HCT116 (cell line): ENCODE results near the gene ADAMTS16. TPM values are rescaled to one million over a fixed set of nuclear protein-coding genes. Genes with fewer than 3 reads are reported as not detected.

Experiments used
- ATAC-seq: fragments of 200-7000 bp; cut with Tn5 transposase; 2 replicates; pipeline ENCODE4 v1.9.1; 2020; ENCODE audit warnings: mild to moderate bottlenecking, moderate library complexity
- BruUV-seq: library from RNA; stranded (reverse); fragments of 400-500 nt; replicated peaks from 2 replicates; lab custom pipeline; 2021; lab: Mats Ljungman, UMichigan
- CTCF ChIA-PET: fragments of 300-600 bp; sonication (Branson Sonifier 250); formaldehyde crosslinking; loops from one replicate; lab custom pipeline; 2021; ENCODE audit warnings: antibody characterized with exemption; lab: Charles Lee
- POLR2A ChIA-PET: fragments of 300-600, 350-600 bp; sonication (Branson Sonifier 250); formaldehyde crosslinking; loops from one replicate; lab custom pipeline; 2021; ENCODE audit warnings: antibody characterized with exemption; lab: Charles Lee
- RAD21 ChIA-PET, 2 experiments: fragments of 300-600 bp; sonication (Branson Sonifier 250); formaldehyde crosslinking; loops; one replicate each; lab custom pipeline; 2023; ENCODE audit warnings: low total read pairs in 2 of 2; ENCODE audit not compliant: uncharacterized antibody in 2 of 2, unreplicated experiment in 2 of 2, low non-redundant PET in 1 of 2; lab: Charles Lee
- DNase-seq: peaks from one replicate; pipeline ENCODE4 v3.0.0-alpha.2; 2010; ENCODE audit warnings: low read depth, low spot score
- H2AFZ ChIP-seq: fragments of 200-600 bp; shearing (Covaris generic), sonication (generic); 2 replicates; pipeline ENCODE4 v1.6.1; 2017; ENCODE audit warnings: low read depth, mixed run types, mixed read lengths, antibody characterized with exemption, low read length; ENCODE audit not compliant: poor library complexity, severe bottlenecking
- H3K27ac ChIP-seq: 2 replicates; pipeline ENCODE4 v1.5.1; 2012; ENCODE audit warnings: low read depth, low read length
- H3K27me3 ChIP-seq: fragments of 200-600 bp; sonication (generic); 2 replicates; pipeline ENCODE4 v1.6.1; 2016; ENCODE audit warnings: mixed run types, low read length, mixed read lengths; ENCODE audit not compliant: insufficient read depth
- H3K36me3 ChIP-seq, 2 experiments: fragments of 200-500 bp in 1 of 2; fragments of 200-600 bp in 1 of 2; sonication (Bioruptor generic) in 1 of 2; sonication (generic) in 1 of 2; 2 replicates each; pipeline versions ENCODE4 v1.5.1 to v1.6.1; 2014 to 2016; ENCODE audit warnings: low read length in 2 of 2, inconsistent platforms in 1 of 2, mixed read lengths in 1 of 2, mixed run types in 1 of 2; ENCODE audit not compliant: insufficient read depth in 2 of 2, control insufficient read depth in 1 of 2
- H3K4me1 ChIP-seq, 2 experiments: fragments of 200-600 bp in 1 of 2; sonication (generic) in 1 of 2; 2 replicates each; pipeline versions ENCODE4 v1.5.1 to v1.6.1; 2012 to 2017; ENCODE audit warnings: low read length in 2 of 2, inconsistent platforms in 1 of 2, mild to moderate bottlenecking in 1 of 2, mixed read lengths in 1 of 2, mixed run types in 1 of 2, moderate library complexity in 1 of 2; ENCODE audit not compliant: insufficient read depth in 2 of 2, control insufficient read depth in 1 of 2
- H3K4me2 ChIP-seq: fragments of 200-600 bp; sonication (generic); 2 replicates; pipeline ENCODE4 v1.6.1; 2017; ENCODE audit warnings: mixed run types, low read length, mixed read lengths
- H3K4me3 ChIP-seq, 2 experiments: fragments of 200-600 bp in 1 of 2; sonication (generic) in 1 of 2; replicated peaks in 1 of 2; 2 replicates each; pipeline ENCODE4 v1.5.1; 2011 to 2016; ENCODE audit warnings: low read length in 2 of 2, control low read depth in 1 of 2, low read depth in 1 of 2, mild to moderate bottlenecking in 1 of 2, mixed read lengths in 1 of 2, mixed run types in 1 of 2
- H3K79me2 ChIP-seq: fragments of 200-600 bp; sonication (generic); 2 replicates; pipeline ENCODE4 v1.6.1; 2017; ENCODE audit warnings: mild to moderate bottlenecking, mixed run types, low read length, moderate library complexity, mixed read lengths; ENCODE audit not compliant: insufficient read depth
- H3K9ac ChIP-seq: fragments of 200-600 bp; sonication (generic); 2 replicates; pipeline ENCODE4 v1.6.1; 2016; ENCODE audit warnings: low read length, mixed read lengths
- H3K9me2 ChIP-seq: fragments of 200-600 bp; sonication (generic), shearing (Covaris generic); 2 replicates; pipeline ENCODE4 v1.6.1; 2017; ENCODE audit warnings: mixed run types, mild to moderate bottlenecking, moderate library complexity; ENCODE audit not compliant: insufficient read depth
- H3K9me3 ChIP-seq, 2 experiments: fragments of 200-500 bp in 1 of 2; fragments of 200-600 bp in 1 of 2; sonication (Bioruptor generic) in 1 of 2; sonication (generic) in 1 of 2; 2 replicates each; pipeline ENCODE4 v1.6.1; 2014 to 2017; ENCODE audit warnings: low read length in 2 of 2, mixed read lengths in 2 of 2, inconsistent platforms in 1 of 2, low read depth in 1 of 2, mild to moderate bottlenecking in 1 of 2, mixed run types in 1 of 2, moderate library complexity in 1 of 2; ENCODE audit not compliant: control insufficient read depth in 1 of 2, insufficient read depth in 1 of 2
- H4K20me1 ChIP-seq: fragments of 200-600 bp; sonication (generic), shearing (Covaris generic); 2 replicates; pipeline ENCODE4 v1.6.1; 2017; ENCODE audit warnings: mixed run types, mild to moderate bottlenecking, moderate library complexity; ENCODE audit not compliant: insufficient read depth
- CBX3 ChIP-seq: IDR thresholded peaks from 2 replicates; pipeline ENCODE4 v1.6.1; 2012; ENCODE audit warnings: low read depth
- CEBPB ChIP-seq: IDR thresholded peaks from 2 replicates; pipeline ENCODE4 v1.6.1; 2012; ENCODE audit warnings: low read depth
- CTCF ChIP-seq, 3 experiments: fragments of 200-600 bp in 1 of 3; sonication (generic) in 1 of 3; IDR thresholded peaks in 2 of 3; conservative IDR thresholded peaks in 1 of 3; 2 replicates each; pipeline ENCODE4 v1.5.1; 2012 to 2017; ENCODE audit warnings: low read depth in 2 of 3, low read length in 2 of 3, antibody characterized with exemption in 1 of 3, borderline replicate concordance in 1 of 3, control low read depth in 1 of 3, mild to moderate bottlenecking in 1 of 3, mixed read lengths in 1 of 3, mixed run types in 1 of 3, moderate library complexity in 1 of 3; ENCODE audit not compliant: insufficient read depth in 1 of 3
- EGR1 ChIP-seq: IDR thresholded peaks from 2 replicates; pipeline ENCODE4 v1.6.1; 2012; ENCODE audit warnings: low read depth
- ELF1 ChIP-seq: IDR thresholded peaks from 2 replicates; pipeline ENCODE4 v1.6.1; 2012; ENCODE audit warnings: low read depth, borderline replicate concordance
- EZH2phosphoT487 ChIP-seq: fragments of 200-600 bp; IDR thresholded peaks from 2 replicates; pipeline ENCODE4 v1.6.1; 2018; ENCODE audit warnings: antibody characterized with exemption, borderline replicate concordance
- FOSL1 ChIP-seq: IDR thresholded peaks from 2 replicates; pipeline ENCODE4 v1.6.1; 2012; ENCODE audit warnings: low read depth
- JUND ChIP-seq: IDR thresholded peaks from 2 replicates; pipeline ENCODE4 v1.6.1; 2012
- MAX ChIP-seq: IDR thresholded peaks from 2 replicates; pipeline ENCODE4 v1.6.1; 2012
- POLR2AphosphoS5 ChIP-seq: IDR thresholded peaks from 2 replicates; pipeline ENCODE4 v1.6.1; 2011; ENCODE audit warnings: mild to moderate bottlenecking, low read depth, low read length, moderate library complexity
- YY1 ChIP-seq: IDR thresholded peaks from 2 replicates; pipeline ENCODE4 v1.6.1; 2011; ENCODE audit warnings: low read length, low read depth, moderate library complexity, mild to moderate bottlenecking; ENCODE audit not compliant: insufficient replicate concordance; ENCODE audit errors: extremely low read depth
- ZBTB33 ChIP-seq: IDR thresholded peaks from 2 replicates; pipeline ENCODE4 v1.6.1; 2011; ENCODE audit warnings: mild to moderate bottlenecking, low read length, moderate library complexity; ENCODE audit not compliant: insufficient replicate concordance; ENCODE audit errors: extremely low read depth
- ZFX ChIP-seq: fragments of 450-650 bp; IDR thresholded peaks from 2 replicates; pipeline ENCODE4 v1.6.1; 2017
- ZNF274 ChIP-seq: fragments of 200-500 bp; sonication (Bioruptor generic); IDR thresholded peaks from 2 replicates; pipeline ENCODE4 v1.6.1; 2014; ENCODE audit warnings: mild to moderate bottlenecking, low read depth, low read length, inconsistent platforms
- intact Hi-C: fragments of 100-400 bp; cut with micrococcal nuclease; formaldehyde crosslinking; loops from 2 replicates; pipeline ENCODE4 v1.10.0; 2022
- total RNA-seq: library from RNA; stranded (reverse); gene quantifications from one replicate; pipeline ENCODE4 v1.2.1, GENCODE V29; 2021; ENCODE audit not compliant: unreplicated experiment

The ADAMTS16 gene
- total RNA-seq, 1 experiment from 2014 or later, result 2.4 TPM

GRCh38 chr5:5340206-5340729 is 200.1 kb downstream of the ADAMTS16 start (continued):
- no peak for TF ChIP-seq ZBTB33

- TF ChIP-seq EZH2phosphoT487, result no peak
- TF ChIP-seq ZFX, result no peak
- TF ChIP-seq POLR2AphosphoS5, result no peak
- TF ChIP-seq CBX3, result no peak
- no peak for TF ChIP-seq ZBTB33
- TF ChIP-seq JUND, result no peak
- TF ChIP-seq CEBPB, result no peak
- TF ChIP-seq CTCF (IDR thresholded peaks at IDR 0.05 in 2 of 3, conservative IDR thresholded peaks at IDR 0.05 in 1 of 3; ENCODE audit: borderline replicate concordance in 1 of 3, insufficient read depth in 1 of 3, low read depth in 2 of 3, low read length in 2 of 3), result no peak
- no peak for TF ChIP-seq EGR1
- no peak for TF ChIP-seq FOSL1
- TF ChIP-seq ELF1, result no peak
- TF ChIP-seq YY1, result no peak
- TF ChIP-seq MAX, result no peak
- TF ChIP-seq ZNF274, result no peak
- Histone ChIP-seq H2AFZ (no peak overlapping the region), H3K4me2 (no peak overlapping the region), H3K4me3 (no peak overlapping the region), H4K20me1 (no peaks in the 10 kb centered on the region), H3K79me2 (no peaks in the 10 kb centered on the region), H3K27ac (no peak overlapping the region), H3K27me3 (no peaks in the 10 kb centered on the region), H3K9ac (no peak overlapping the region), H3K36me3 (no peaks in the 10 kb centered on the region), H3K9me2 (no peaks in the 10 kb centered on the region), H3K9me3 (no peaks in the 10 kb centered on the region), H3K4me1 (peaks cover 15 to 25% of the 10 kb centered on the region in 2 experiments)
- intact Hi-C loops, result loop anchor here (2.0 to 5.0 kb wide), 3 partner anchors 71 to 195 kb away; partner anchors contain the start of gene ICE1
- POLR2A ChIA-PET, result no interaction called here
- no TSS peak for BruUV-seq
- ATAC-seq (no peak), DNase-seq (no peak)
- CTCF ChIA-PET, result no interaction called here
- RAD21 ChIA-PET, result no interaction called here
These were observed 201.6 kb downstream of the ADAMTS16 start for GRCh38 chr5:5341531-5342292.
